ENCODE measurements around the gene NLRX1. TPM values are rescaled to one million over a fixed set of nuclear protein-coding genes. Genes with fewer than 3 reads are reported as not detected.
A peak's percentile ranks its signal among the peaks of the same experiment; 100 is the strongest.
"Not testable (repeated sequence)": the region's sequence is repeated elsewhere in the genome, so short reads cannot be mapped to it uniquely, and the experiment has no call there.

Gene NLRX1
- total and polyA plus RNA-seq, 7 experiments from 2014 or later = 6.5 to 19.5 (median 9.8) TPM

- no peaks in the 10 kb centered on the region for H3K9me3 ChIP-seq (ENCODE audit: control insufficient read depth in 2 of 3, low read length in 3 of 3)
- H3K36me3 Mint-ChIP-seq = peaks cover 10 to 28% (median 14%) of the 10 kb centered on the region in 5 donors
- peaks cover 9 to 12% of the 10 kb centered on the region in 2 donors for H3K4me1 ChIP-seq (ENCODE audit: control insufficient read depth in 2 of 2, insufficient read depth in 2 of 2, low read length in 2 of 2)
- intact Hi-C loops (cut with micrococcal nuclease) = no loop called here
- ChIA-PET POLR2A (interaction anchor here (1.2 to 1.4 kb wide), 3 partner anchors 19 to 24 kb away, joined by 3 to 5 read pairs (median 3); partner anchors contain the start of gene DPAGT1), CTCF (interaction anchor here (0.5 to 0.6 kb wide), 2 partner anchors 12 to 200 kb away, joined by 3 read pairs; no protein-coding TSS in a partner anchor)
- H3K27ac ChIP-seq (ENCODE audit: low read depth, low read length) = no peak overlapping the region
- ATAC-seq (no peak), DNase-seq (no peak)
- H3K27ac Mint-ChIP-seq = peak overlapping the region in 2 of 9 donors; percentile 10 to 17
- no peaks in the 10 kb centered on the region for H3K27me3 Mint-ChIP-seq
- no peak overlapping the region for H3K4me3 Mint-ChIP-seq
- peaks cover 0 to 42% (median 11%) of the 10 kb centered on the region in 3 experiments for H3K36me3 ChIP-seq (ENCODE audit: control insufficient read depth in 2 of 3, insufficient read depth in 3 of 3, low read length in 3 of 3)
- no peak overlapping the region for H3K4me3 ChIP-seq (ENCODE audit: low read length)
- H3K4me1 Mint-ChIP-seq = peaks cover 27 to 52% (median 44%) of the 10 kb centered on the region in 7 donors
- H3K27me3 ChIP-seq (ENCODE audit: control insufficient read depth in 2 of 2, insufficient read depth in 2 of 2, low read length in 2 of 2) = no peaks in the 10 kb centered on the region
- no peaks in the 10 kb centered on the region for H3K9me3 Mint-ChIP-seq
These were observed 42.7 kb upstream of the NLRX1 start for GRCh38 chr11:119125821-119126220.

- Histone ChIP-seq H3K27me3 (ENCODE audit: control insufficient read depth in 2 of 2, insufficient read depth in 2 of 2, low read length in 2 of 2) (no peaks in the 10 kb centered on the region), H3K27ac (ENCODE audit: low read depth, low read length) (peak overlapping the region; percentile 3), H3K4me3 (ENCODE audit: low read length) (no peak overlapping the region), H3K4me1 (ENCODE audit: control insufficient read depth in 2 of 2, insufficient read depth in 2 of 2, low read length in 2 of 2) (peaks cover 8 to 11% of the 10 kb centered on the region in 2 donors), H3K36me3 (ENCODE audit: control insufficient read depth in 2 of 3, insufficient read depth in 3 of 3, low read length in 3 of 3) (peaks cover 8 to 47% (median 18%) of the 10 kb centered on the region in 3 experiments), H3K9me3 (ENCODE audit: control insufficient read depth in 2 of 3, low read length in 3 of 3) (no peaks in the 10 kb centered on the region)
- DNase-seq (no peak), ATAC-seq (no peak)
- Mint-ChIP-seq H3K27me3 (no peaks in the 10 kb centered on the region), H3K36me3 (peaks cover 10 to 37% (median 14%) of the 10 kb centered on the region in 5 donors), H3K4me3 (peak overlapping the region in 1 of 10 donors; percentile 28), H3K27ac (peak overlapping the region in 4 of 9 donors; percentile 11 to 64 (median 52)), H3K9me3 (no peaks in the 10 kb centered on the region), H3K4me1 (peaks cover 23 to 45% (median 38%) of the 10 kb centered on the region in 7 donors)
- ChIA-PET POLR2A (interaction anchor here (0.6 to 1.8 kb wide), 4 partner anchors 20 to 88 kb away, joined by 3 to 9 read pairs (median 4); partner anchors contain the start of genes C2CD2L and DPAGT1), CTCF (interaction anchor here (0.6 kb wide), 2 partner anchors 42 to 499 kb away, joined by 3 read pairs; no protein-coding TSS in a partner anchor)
- intact Hi-C loops (cut with micrococcal nuclease) = no loop called here
These were observed 41.8 kb upstream of the NLRX1 start for GRCh38 chr11:119126675-119127268.

- POLR2A ChIA-PET = no interaction called here
- Histone ChIP-seq H3K4me3 (ENCODE audit: low read length) (no peak overlapping the region), H3K27ac (ENCODE audit: low read depth, low read length) (no peak overlapping the region), H3K4me1 (ENCODE audit: control insufficient read depth in 2 of 2, insufficient read depth in 2 of 2, low read length in 2 of 2) (no peaks in the 10 kb centered on the region), H3K27me3 (ENCODE audit: control insufficient read depth in 2 of 2, insufficient read depth in 2 of 2, low read length in 2 of 2) (no peaks in the 10 kb centered on the region), H3K9me3 (ENCODE audit: control insufficient read depth in 2 of 3, low read length in 3 of 3) (no peaks in the 10 kb centered on the region), H3K36me3 (ENCODE audit: control insufficient read depth in 2 of 3, insufficient read depth in 3 of 3, low read length in 3 of 3) (peaks cover 19 to 66% (median 26%) of the 10 kb centered on the region in 3 experiments)
- CTCF ChIA-PET = no interaction called here
- Mint-ChIP-seq H3K4me1 (peaks cover 6 to 23% (median 16%) of the 10 kb centered on the region in 7 donors), H3K36me3 (peaks cover 13 to 41% (median 17%) of the 10 kb centered on the region in 5 donors), H3K27me3 (no peaks in the 10 kb centered on the region), H3K27ac (peak overlapping the region in 1 of 9 donors; percentile 66), H3K4me3 (no peak overlapping the region), H3K9me3 (no peaks in the 10 kb centered on the region)
- ATAC-seq (no peak), DNase-seq (no peak)
- intact Hi-C loops (cut with micrococcal nuclease) = no loop called here
These were observed 37.9 kb upstream of the NLRX1 start for GRCh38 chr11:119130662-119131061.

GRCh38 chr11:119134389-119134978 lies 34.0 kb upstream of the NLRX1 start:
- no peak overlapping the region for H3K27ac ChIP-seq (ENCODE audit: low read depth, low read length)
- H3K4me1 ChIP-seq (ENCODE audit: control insufficient read depth in 2 of 2, insufficient read depth in 2 of 2, low read length in 2 of 2) = no peaks in the 10 kb centered on the region
- no peaks in the 10 kb centered on the region for H3K27me3 ChIP-seq (ENCODE audit: control insufficient read depth in 2 of 2, insufficient read depth in 2 of 2, low read length in 2 of 2)
- ChIA-PET CTCF (interaction anchor here (0.7 kb wide), 1 partner anchor 11 kb away, joined by 4 read pairs; no protein-coding TSS in a partner anchor), POLR2A (interaction anchor here (1.1 to 1.9 kb wide), 2 partner anchors 12 to 39 kb away, joined by 3 to 7 read pairs; partner anchors contain the start of gene HINFP)
- Mint-ChIP-seq H3K27me3 (peaks cover 0 to 10% (median 0%) of the 10 kb centered on the region in 5 donors), H3K9me3 (no peaks in the 10 kb centered on the region), H3K4me1 (peaks cover 0 to 21% (median 6%) of the 10 kb centered on the region in 7 donors), H3K36me3 (peaks cover 13 to 37% (median 14%) of the 10 kb centered on the region in 5 donors), H3K4me3 (no peak overlapping the region), H3K27ac (peak overlapping the region in 1 of 9 donors; percentile 20)
- H3K36me3 ChIP-seq (ENCODE audit: control insufficient read depth in 2 of 3, insufficient read depth in 3 of 3, low read length in 3 of 3) = peaks cover 19 to 50% (median 26%) of the 10 kb centered on the region in 3 experiments
- no peak for DNase-seq
- H3K9me3 ChIP-seq (ENCODE audit: control insufficient read depth in 2 of 3, low read length in 3 of 3) = no peaks in the 10 kb centered on the region
- H3K4me3 ChIP-seq (ENCODE audit: low read length) = no peak overlapping the region
- ATAC-seq = peak; percentile 82
- intact Hi-C loops (cut with micrococcal nuclease) = no loop called here

- H3K36me3 ChIP-seq (ENCODE audit: control insufficient read depth in 2 of 3, insufficient read depth in 3 of 3, low read length in 3 of 3); ATAC-seq; H3K36me3 Mint-ChIP-seq; H3K9me3 ChIP-seq (ENCODE audit: control insufficient read depth in 2 of 3, low read length in 3 of 3); H3K4me3 ChIP-seq (ENCODE audit: low read length); H3K9me3 Mint-ChIP-seq; H3K27ac ChIP-seq (ENCODE audit: low read depth, low read length); POLR2A ChIA-PET; H3K4me1 ChIP-seq (ENCODE audit: control insufficient read depth in 2 of 2, insufficient read depth in 2 of 2, low read length in 2 of 2); H3K4me3 Mint-ChIP-seq; DNase-seq; intact Hi-C loops (cut with micrococcal nuclease); H3K27ac Mint-ChIP-seq; H3K27me3 ChIP-seq (ENCODE audit: control insufficient read depth in 2 of 2, insufficient read depth in 2 of 2, low read length in 2 of 2): not testable (repeated sequence)
- Mint-ChIP-seq H3K27me3 (peaks cover 6 to 24% (median 9%) of the 10 kb centered on the region in 5 donors), H3K4me1 (peaks cover 0 to 14% (median 0%) of the 10 kb centered on the region in 7 donors)
- CTCF ChIA-PET = interaction anchor here (0.5 to 1.2 kb wide), 2 partner anchors 58 to 93 kb away, joined by 3 read pairs; no protein-coding TSS in a partner anchor
These were observed 29.2 kb upstream of the NLRX1 start for GRCh38 chr11:119139276-119139675.

GRCh38 chr11:119144825-119145486 lies 23.6 kb upstream of the NLRX1 start:
- H3K9me3 ChIP-seq (ENCODE audit: control insufficient read depth in 2 of 3, low read length in 3 of 3) = no peaks in the 10 kb centered on the region
- H3K36me3 ChIP-seq (ENCODE audit: control insufficient read depth in 2 of 3, insufficient read depth in 3 of 3, low read length in 3 of 3) = no peaks in the 10 kb centered on the region
- ChIA-PET POLR2A (no interaction called here), CTCF (interaction anchor here (0.7 kb wide), 1 partner anchor 72 kb away, joined by 3 read pairs; no protein-coding TSS in a partner anchor)
- Mint-ChIP-seq H3K27ac (peak overlapping the region in 1 of 9 donors; percentile 59), H3K4me3 (no peak overlapping the region), H3K27me3 (peaks cover 31 to 51% (median 36%) of the 10 kb centered on the region in 5 donors), H3K4me1 (peaks cover 5 to 18% (median 13%) of the 10 kb centered on the region in 7 donors), H3K36me3 (peaks cover 0 to 6% (median 0%) of the 10 kb centered on the region in 5 donors), H3K9me3 (peaks cover 0 to 2% (median 0%) of the 10 kb centered on the region in 11 donors)
- no peak overlapping the region for H3K27ac ChIP-seq (ENCODE audit: low read depth, low read length)
- H3K4me1 ChIP-seq (ENCODE audit: control insufficient read depth in 2 of 2, insufficient read depth in 2 of 2, low read length in 2 of 2) = peaks cover 0 to 11% of the 10 kb centered on the region in 2 donors
- DNase-seq = no peak
- ATAC-seq = peak; percentile 80
- no peak overlapping the region for H3K4me3 ChIP-seq (ENCODE audit: low read length)
- intact Hi-C loops (cut with micrococcal nuclease) = loop anchor here in 1 of 2 donors (1.0 to 5.0 kb wide), 2 partner anchors 52 to 178 kb away; no protein-coding TSS in a partner anchor
- H3K27me3 ChIP-seq (ENCODE audit: control insufficient read depth in 2 of 2, insufficient read depth in 2 of 2, low read length in 2 of 2) = no peaks in the 10 kb centered on the region

All from naive thymus-derived CD4-positive, alpha-beta T cell (primary cell).